Measurements from ENCODE around the gene SAMD4B. TPM values are rescaled to one million over a fixed set of nuclear protein-coding genes. Genes with fewer than 3 reads are reported as not detected.

SAMD4B gene
- total and polyA plus RNA-seq, 10 of the 15 experiments (the other 5 are each of a cell fraction or from before 2014, with no cell fraction given): 2.4 to 43.3 (median 23.9) TPM

DNA sequence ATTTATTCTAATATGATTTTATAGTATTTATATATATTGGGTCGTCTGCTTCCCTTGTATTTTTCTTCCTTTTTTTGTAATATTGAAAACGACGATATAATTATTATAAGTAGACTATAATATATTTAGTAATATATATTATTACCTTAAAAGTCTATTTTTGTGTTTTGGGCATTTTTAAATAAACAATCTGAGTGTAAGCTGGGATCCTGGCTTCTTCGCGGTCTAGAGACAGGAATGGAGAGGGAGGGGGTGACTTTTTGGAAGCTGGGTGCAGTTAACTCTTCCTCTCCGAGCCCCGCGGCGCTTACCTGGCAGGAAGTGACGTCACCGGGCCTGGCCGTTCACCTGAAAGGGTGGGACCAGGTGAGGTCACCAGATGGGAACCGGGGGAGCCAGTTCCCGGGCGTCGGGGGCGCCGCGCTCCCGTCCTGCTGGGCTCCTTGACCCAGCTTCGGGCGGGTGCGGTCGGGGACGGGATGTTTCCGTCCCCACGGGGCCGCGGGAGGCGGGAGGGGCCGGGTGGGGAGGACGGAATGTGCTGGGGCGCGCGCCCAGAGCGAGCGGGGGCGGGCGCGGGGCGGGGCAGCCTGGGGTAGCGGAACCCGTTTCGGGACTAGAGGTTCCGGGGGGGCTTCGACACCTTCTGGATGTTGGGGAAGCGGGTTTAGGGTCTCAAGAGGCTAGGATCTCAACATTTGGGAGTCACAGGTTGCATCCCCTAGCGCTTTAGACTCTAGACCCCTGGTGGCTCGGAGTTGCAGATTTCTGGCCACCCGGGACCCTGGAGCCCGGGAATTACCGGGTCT lies 67.2 kb downstream of the SAMD4B start (continued):
- TF ChIP-seq PAX5 (IDR thresholded peaks at IDR 0.05; ENCODE audit: borderline replicate concordance, low read depth, low read length) (peak; percentile 60; the same call in 1 of the 2 replicates), RELA (IDR thresholded peaks at IDR 0.05; ENCODE audit: borderline replicate concordance, partially characterized antibody) (peak; percentile 31), POLR2AphosphoS5 (IDR thresholded peaks at IDR 0.05; ENCODE audit: low read length) (peak; percentile 99), TCF12 (IDR thresholded peaks at IDR 0.05; ENCODE audit: low read depth, low read length) (no peak), SREBF2 (IDR thresholded peaks at IDR 0.05; ENCODE audit: low read length) (no peak), SIN3A (IDR thresholded peaks at IDR 0.05; ENCODE audit: low read depth, low read length) (no peak; the same call in 1 of the 2 replicates), TARDBP (IDR thresholded peaks at IDR 0.05; ENCODE audit: borderline replicate concordance) (no peak), HDAC6 (IDR thresholded peaks at IDR 0.05; ENCODE audit: unreplicated experiment) (peak; percentile 55), CREB1 (IDR thresholded peaks at IDR 0.05; ENCODE audit: low read depth) (no peak), TBL1XR1 (IDR thresholded peaks at IDR 0.05; ENCODE audit: low read depth, low read length) (no peak), STAT3 (IDR thresholded peaks at IDR 0.05; ENCODE audit: low read depth, low read length) (0 out of 2 replicates have a peak, but pooled peaks have one; percentile 13), ZNF207 (IDR thresholded peaks at IDR 0.05; ENCODE audit: borderline replicate concordance) (no peak), ZNF217 (IDR thresholded peaks at IDR 0.05) (peak; percentile 44; the same call in 1 of the 2 replicates)
- TF ChIP-seq, protein P1, sequence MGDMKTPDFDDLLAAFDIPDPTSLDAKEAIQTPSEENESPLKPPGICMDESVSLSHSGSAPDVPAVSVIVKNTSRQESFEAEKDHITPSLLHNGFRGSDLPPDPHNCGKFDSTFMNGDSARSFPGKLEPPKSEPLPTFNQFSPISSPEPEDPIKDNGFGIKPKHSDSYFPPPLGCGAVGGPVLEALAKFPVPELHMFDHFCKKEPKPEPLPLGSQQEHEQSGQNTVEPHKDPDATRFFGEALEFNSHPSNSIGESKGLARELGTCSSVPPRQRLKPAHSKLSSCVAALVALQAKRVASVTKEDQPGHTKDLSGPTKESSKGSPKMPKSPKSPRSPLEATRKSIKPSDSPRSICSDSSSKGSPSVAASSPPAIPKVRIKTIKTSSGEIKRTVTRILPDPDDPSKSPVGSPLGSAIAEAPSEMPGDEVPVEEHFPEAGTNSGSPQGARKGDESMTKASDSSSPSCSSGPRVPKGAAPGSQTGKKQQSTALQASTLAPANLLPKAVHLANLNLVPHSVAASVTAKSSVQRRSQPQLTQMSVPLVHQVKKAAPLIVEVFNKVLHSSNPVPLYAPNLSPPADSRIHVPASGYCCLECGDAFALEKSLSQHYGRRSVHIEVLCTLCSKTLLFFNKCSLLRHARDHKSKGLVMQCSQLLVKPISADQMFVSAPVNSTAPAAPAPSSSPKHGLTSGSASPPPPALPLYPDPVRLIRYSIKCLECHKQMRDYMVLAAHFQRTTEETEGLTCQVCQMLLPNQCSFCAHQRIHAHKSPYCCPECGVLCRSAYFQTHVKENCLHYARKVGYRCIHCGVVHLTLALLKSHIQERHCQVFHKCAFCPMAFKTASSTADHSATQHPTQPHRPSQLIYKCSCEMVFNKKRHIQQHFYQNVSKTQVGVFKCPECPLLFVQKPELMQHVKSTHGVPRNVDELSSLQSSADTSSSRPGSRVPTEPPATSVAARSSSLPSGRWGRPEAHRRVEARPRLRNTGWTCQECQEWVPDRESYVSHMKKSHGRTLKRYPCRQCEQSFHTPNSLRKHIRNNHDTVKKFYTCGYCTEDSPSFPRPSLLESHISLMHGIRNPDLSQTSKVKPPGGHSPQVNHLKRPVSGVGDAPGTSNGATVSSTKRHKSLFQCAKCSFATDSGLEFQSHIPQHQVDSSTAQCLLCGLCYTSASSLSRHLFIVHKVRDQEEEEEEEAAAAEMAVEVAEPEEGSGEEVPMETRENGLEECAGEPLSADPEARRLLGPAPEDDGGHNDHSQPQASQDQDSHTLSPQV (IDR thresholded peaks at IDR 0.05): no peak
- TF ChIP-seq, protein P2, sequence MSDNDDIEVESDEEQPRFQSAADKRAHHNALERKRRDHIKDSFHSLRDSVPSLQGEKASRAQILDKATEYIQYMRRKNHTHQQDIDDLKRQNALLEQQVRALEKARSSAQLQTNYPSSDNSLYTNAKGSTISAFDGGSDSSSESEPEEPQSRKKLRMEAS (IDR thresholded peaks at IDR 0.05; ENCODE audit: low read depth, low read length): no peak
- TF ChIP-seq, protein P3, sequence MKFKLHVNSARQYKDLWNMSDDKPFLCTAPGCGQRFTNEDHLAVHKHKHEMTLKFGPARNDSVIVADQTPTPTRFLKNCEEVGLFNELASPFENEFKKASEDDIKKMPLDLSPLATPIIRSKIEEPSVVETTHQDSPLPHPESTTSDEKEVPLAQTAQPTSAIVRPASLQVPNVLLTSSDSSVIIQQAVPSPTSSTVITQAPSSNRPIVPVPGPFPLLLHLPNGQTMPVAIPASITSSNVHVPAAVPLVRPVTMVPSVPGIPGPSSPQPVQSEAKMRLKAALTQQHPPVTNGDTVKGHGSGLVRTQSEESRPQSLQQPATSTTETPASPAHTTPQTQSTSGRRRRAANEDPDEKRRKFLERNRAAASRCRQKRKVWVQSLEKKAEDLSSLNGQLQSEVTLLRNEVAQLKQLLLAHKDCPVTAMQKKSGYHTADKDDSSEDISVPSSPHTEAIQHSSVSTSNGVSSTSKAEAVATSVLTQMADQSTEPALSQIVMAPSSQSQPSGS (IDR thresholded peaks at IDR 0.05; ENCODE audit: low read length): no peak
- TF ChIP-seq, protein P4, sequence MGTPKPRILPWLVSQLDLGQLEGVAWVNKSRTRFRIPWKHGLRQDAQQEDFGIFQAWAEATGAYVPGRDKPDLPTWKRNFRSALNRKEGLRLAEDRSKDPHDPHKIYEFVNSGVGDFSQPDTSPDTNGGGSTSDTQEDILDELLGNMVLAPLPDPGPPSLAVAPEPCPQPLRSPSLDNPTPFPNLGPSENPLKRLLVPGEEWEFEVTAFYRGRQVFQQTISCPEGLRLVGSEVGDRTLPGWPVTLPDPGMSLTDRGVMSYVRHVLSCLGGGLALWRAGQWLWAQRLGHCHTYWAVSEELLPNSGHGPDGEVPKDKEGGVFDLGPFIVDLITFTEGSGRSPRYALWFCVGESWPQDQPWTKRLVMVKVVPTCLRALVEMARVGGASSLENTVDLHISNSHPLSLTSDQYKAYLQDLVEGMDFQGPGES (IDR thresholded peaks at IDR 0.05): no peak
- TF ChIP-seq, protein P5, sequence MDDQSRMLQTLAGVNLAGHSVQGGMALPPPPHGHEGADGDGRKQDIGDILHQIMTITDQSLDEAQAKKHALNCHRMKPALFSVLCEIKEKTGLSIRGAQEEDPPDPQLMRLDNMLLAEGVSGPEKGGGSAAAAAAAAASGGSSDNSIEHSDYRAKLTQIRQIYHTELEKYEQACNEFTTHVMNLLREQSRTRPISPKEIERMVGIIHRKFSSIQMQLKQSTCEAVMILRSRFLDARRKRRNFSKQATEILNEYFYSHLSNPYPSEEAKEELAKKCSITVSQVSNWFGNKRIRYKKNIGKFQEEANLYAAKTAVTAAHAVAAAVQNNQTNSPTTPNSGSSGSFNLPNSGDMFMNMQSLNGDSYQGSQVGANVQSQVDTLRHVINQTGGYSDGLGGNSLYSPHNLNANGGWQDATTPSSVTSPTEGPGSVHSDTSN (IDR thresholded peaks at IDR 0.05; ENCODE audit: insufficient replicate concordance, low read depth, low read length): peak; percentile 37
- TF ChIP-seq, protein P6, sequence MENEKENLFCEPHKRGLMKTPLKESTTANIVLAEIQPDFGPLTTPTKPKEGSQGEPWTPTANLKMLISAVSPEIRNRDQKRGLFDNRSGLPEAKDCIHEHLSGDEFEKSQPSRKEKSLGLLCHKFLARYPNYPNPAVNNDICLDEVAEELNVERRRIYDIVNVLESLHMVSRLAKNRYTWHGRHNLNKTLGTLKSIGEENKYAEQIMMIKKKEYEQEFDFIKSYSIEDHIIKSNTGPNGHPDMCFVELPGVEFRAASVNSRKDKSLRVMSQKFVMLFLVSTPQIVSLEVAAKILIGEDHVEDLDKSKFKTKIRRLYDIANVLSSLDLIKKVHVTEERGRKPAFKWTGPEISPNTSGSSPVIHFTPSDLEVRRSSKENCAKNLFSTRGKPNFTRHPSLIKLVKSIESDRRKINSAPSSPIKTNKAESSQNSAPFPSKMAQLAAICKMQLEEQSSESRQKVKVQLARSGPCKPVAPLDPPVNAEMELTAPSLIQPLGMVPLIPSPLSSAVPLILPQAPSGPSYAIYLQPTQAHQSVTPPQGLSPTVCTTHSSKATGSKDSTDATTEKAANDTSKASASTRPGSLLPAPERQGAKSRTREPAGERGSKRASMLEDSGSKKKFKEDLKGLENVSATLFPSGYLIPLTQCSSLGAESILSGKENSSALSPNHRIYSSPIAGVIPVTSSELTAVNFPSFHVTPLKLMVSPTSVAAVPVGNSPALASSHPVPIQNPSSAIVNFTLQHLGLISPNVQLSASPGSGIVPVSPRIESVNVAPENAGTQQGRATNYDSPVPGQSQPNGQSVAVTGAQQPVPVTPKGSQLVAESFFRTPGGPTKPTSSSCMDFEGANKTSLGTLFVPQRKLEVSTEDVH (IDR thresholded peaks at IDR 0.05; ENCODE audit: low read depth, partially characterized antibody): no peak
